ENCODE data around the gene TMEM50A.
"Not testable (repeated sequence)": the region's sequence is repeated elsewhere in the genome, so short reads cannot be mapped to it uniquely, and the experiment has no call there.

Gene TMEM50A

DNA sequence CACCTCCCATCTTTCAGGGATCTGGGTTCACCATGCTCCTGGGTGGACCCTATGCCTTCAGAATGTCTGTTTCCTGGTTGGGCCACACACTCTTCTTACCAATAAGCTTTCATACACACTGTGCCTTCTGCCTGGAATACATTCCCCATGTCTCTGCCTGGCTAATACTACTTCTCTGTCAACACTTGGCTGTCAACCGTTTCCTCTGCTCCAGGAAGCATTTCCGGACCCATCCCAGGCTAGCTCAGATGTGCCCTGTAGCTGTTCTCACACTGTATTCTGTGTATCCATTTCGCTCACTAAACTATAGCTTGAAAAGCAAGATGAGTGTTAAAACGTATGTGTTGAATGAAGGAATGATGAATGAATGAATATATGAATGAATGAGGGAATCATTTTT lies 49.0 kb downstream of the TMEM50A start:
- DNase-seq (ENCODE audit: low read depth): not testable (repeated sequence)

DNA sequence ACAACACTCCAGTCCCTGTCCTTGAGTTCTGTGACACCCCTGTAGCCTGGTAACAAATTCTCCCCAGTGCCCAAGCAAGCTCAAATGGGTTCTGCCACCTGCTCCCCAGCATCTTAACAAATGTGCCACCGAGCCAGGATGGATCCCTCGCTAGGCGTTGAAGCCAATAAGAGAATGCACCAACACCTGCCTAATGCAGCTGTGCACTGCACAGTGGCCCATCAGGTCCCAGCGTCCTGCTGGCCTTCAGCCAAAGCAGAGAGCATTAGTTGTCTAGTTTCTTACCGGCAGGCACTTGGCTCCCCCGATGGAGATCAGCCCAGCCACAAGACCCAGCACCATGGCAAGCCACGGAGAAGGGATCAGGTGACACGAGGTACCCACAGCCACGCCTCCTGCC lies 50.6 kb downstream of the TMEM50A start:
- DNase-seq (ENCODE audit: low read depth): not testable (repeated sequence)

DNA sequence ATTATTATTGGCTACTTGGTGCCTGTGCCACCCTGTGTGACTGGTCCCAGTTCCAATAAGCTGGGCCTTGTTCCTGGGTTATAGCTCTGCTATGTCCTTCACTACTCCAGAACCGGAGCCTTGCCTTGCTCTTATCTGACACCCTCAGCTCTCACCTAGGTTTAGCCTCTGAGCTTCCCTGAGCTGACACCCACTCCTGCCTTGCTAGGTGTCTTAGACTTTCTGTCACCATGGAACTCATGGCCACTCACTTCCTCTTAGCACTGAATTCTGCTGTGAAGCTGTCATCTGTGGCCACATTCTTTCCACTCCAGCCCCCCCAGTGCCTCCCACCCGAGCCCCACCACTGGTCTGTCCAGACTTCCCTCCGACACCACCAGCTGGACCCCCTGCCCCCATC lies 51.6 kb downstream of the TMEM50A start:
- DNase-seq (ENCODE audit: low read depth): not testable (repeated sequence)

DNA sequence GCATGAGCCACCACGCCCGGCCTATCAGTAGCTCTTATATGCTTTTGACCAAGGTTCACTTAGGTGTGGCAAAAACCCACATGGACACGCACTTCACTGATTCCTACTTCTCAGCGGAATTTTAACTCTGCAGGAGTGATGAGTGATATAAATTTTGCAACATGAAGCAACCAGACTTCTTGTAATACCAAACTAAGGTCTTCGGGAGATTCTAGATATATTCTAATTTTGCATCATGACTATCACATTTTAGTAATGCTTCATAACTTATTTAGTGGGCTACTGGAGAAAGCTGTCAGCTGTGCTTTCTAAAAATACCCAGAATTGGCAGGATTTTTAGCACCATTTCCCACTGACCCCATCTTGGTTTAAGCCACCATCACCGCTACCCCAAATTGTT lies 54.7 kb downstream of the TMEM50A start:
- DNase-seq (ENCODE audit: low read depth): no peak

DNA sequence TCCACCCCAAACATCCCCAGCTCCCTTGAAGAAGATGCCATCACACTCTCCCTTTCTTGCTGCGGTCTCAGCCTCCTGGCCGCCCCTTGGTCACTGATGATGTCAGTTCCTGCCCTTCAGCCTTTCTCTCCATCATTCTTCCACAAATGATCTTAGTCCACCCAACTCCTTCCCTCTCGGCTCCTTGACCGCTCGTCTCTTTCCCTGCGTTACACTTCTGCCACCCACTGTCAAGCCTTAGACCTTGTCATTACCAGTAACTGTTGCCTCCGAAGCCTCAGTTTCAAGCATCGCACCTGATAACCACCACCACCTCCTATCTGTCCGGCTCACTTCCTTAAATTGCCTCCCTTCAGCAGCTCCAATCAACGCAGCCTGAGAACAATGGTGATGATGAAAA lies 59.4 kb downstream of the TMEM50A start:
- DNase-seq (ENCODE audit: low read depth): not testable (repeated sequence)

GRCh38 chr1:25398079-25398478 lies 59.9 kb downstream of the TMEM50A start:
- not testable (repeated sequence) for DNase-seq (ENCODE audit: low read depth)

DNA sequence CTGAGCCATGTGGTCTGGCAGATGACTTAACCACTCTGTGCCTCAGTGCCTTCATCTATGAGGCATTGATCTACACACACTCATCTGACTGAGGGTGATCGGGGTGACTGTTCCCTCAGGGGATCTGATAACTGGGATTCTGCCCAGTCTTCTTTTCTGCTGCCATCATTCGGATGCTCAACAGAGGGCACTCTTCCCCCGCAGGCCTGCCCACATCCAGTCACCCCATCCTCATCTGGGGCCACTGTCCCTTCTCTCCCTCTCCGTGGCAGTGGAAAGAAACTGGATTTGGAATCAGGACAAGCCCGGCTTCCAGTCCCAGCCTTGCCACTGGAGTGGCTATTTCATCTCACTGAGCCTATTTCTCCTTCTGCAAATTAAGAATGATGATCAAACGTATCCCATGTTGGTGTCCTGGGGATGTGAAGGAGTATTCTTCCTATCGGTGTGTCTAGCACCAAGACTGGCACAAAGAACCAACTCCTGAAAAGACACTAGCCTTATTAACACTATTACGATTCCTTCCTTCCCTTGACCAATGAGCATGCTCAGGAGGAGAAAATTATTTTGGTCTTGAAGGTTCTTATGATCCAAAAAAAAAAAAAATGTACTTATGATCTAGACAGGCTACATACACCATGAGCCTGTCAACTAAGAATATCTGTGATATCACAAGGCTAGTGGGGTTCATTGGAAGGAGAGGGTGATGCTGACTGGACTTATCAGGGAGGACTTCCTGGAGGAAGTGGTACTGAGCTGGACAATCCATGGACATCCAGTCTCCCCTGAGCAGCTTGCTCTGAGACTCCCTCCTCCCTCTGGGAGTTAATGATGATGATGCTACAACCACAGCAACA lies 65.0 kb downstream of the TMEM50A start:
- not testable (repeated sequence) for DNase-seq (ENCODE audit: low read depth)

DNA sequence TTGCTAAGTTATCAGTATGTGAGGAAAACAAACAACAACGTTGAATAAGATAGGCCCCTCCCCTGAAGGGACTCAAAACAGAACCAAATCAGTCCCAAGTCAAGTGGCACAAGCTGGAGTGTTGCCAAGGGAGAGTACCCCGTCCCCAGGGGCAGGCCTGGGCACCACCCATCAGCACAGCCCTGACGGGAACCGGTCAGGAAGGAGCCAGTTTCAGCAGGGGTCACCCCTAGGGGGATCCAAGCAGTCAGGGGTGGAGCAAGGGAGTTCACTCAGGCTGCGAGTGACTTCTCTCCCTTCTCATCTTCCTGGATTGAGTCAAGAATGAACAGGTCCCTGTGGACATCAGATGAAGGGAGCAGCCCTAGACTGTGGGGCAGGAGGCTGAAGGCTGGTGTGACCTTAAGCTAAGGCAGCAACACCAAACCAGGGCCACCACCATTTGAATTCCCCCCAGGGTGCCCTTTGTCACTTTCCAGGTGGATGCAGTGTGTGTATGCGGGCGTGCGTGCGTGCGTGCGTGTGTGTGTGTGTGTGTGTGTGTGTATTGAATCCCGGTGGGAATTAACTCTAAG lies 67.7 kb downstream of the TMEM50A start:
- not testable (repeated sequence) for DNase-seq (ENCODE audit: low read depth)

GRCh38 chr1:25409641-25410427 lies 71.7 kb downstream of the TMEM50A start:
- not testable (repeated sequence) for DNase-seq (ENCODE audit: low read depth)

Data from GM04504 (cell line).